HG03439 (cell line): ENCODE results near the gene GABBR2.

Experiments used
- ATAC-seq: cut with Tn5 transposase; IDR thresholded peaks from one replicate; pipeline ENCODE4 v1.9.1; 2021; ENCODE audit warnings: mild to moderate bottlenecking, moderate library complexity; ENCODE audit not compliant: unreplicated experiment

GABBR2 gene

DNA sequence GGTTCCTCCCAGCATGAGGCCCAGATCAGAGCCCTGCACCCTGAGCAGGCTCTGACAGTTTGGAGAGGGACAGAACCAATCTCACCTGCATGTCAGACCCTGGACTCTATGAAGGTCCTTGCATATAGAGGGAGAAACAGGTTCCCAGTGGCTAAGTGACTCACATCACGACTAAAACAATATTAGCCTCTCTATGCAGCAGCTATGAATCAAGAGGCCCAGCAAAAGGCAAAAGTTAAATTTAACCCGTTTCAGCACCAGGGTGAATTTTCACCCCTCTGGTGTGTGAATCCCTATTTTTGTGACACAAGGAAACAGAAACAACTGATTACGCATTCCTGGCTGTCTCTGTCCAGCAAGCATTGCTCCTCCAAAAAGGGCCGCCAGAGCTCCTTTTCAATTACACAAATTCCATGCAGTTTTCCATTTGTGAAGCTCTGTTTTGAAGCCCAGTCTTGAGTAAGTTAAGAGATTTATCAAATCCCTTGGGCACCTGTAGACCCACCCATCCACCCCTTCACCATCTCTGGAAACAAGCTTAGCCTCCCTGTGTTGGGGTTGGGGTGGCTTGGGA, 136.6 kb downstream of the GABBR2 start:
- no peak for ATAC-seq

DNA sequence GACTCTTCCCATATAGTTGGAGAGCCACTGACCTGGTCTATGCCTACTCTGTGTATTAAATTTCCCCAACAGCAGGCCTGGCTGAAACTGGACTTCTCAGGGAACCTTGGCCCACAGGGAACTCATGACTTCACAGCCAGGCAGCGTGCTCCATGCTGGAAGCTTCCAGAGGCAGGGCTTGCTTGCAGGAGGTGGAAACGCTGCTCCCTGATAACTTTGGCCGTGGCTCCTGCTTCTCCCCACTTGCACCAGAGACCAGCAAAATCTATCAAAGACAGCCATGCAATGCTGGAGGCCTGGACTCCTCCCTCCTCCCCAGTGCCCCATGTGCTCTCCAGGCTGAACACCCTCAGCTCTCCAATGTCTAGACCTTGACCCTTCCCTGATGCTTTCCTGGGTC, 137.1 kb downstream of the GABBR2 start:
- no peak for ATAC-seq

DNA sequence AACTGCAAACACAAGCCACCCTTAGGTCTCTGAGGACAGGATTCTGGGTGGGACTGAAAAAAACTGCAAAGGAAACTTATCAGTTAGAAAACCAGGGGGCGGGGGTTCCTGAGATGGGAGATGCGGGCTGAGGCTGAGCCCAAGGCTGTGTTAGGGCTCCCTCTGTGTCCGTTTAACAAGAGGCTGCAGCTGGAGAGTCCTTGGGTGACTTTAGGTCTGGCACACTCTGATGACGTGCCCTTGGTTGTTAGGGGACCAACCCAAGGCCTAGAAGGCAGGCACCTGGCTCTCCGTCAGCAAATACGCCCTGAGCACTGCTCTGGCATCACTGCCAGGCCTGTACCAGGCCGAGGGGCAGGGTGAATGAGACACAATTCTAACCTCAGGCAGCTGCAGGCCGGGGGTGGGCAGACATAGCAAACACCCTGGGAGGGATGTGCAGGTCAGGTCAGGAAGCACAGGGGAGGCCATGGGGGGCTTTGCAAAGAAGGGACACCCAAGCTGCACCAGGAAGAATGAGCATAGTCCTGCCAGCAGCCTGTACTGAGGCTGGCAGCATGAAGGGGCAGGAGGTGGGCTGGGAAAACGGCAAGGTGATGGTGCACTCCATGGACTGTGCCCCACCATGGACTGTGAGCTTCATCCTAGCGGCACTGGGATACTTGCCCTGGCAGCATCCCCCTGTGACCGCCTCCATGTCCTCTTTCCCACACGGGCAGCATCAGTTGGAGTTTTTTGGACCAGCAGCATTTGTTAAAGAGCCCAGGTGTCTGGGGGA, 137.9 kb downstream of the GABBR2 start:
- ATAC-seq = no peak

DNA sequence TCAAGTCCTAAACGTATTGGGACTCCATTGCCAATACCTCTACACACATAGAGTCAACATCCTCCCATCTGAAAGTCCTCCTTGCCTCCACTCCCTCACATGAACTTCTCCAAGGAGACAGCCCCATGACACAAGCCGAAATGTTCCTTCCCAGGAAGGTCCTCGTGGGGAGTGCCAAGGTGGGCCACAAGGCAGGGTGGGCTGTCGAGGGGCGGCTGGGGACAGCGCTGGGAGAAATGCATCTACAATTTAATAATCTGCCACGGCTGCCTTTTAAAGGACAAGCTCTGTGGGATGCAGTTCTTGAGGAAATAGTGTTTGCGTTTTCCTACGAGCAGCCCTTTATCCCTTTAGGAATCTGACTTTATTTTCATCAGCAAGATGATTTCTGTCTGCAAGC, 138.7 kb downstream of the GABBR2 start:
- ATAC-seq = no peak

DNA sequence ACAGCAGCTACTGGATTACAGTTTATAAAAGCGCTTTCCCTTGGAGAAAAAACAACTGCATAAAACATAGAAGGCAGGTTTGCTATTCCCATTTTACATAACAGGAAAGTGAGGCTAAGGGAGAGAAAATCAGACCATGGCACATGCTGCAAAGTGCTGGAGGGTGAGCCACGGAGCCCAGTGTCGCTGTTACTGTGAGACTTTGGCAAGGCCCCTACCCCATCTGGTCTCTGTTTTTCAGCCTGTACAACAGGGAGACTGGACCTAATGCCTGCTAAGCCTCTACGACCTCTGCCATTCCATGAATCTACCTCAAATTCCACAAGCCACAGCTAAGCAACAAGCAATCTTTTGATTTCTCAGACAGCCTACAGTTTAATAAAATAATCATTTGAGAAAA, 139.2 kb downstream of the GABBR2 start:
- ATAC-seq = no peak

DNA sequence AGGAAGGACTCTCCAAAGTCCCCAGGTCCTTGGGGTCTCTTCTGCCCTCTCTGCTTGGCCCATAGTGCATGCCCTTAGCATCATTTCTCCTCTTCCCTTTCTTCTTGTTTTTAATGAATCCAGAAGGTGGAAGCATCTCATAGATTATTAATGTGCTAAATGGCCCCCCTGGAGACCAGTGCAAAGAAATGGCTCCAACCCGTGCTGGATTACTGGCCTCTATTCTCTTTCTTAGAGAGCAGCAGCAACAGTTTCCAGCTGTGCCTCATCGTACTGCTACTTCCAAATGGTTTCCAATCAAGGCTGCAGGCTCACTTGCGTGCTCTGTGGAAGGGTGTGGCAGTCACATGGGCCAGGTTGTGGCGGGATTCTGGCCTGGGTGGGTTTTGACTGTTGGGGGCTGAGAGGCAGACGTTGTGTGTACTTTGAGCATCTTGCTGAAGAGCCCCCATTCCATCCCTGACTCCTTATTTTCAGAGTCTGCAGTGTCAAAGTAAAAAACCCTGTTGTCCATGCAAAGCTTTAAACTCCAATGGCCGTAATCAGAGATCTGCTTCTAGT, 139.7 kb downstream of the GABBR2 start:
- no peak for ATAC-seq

DNA sequence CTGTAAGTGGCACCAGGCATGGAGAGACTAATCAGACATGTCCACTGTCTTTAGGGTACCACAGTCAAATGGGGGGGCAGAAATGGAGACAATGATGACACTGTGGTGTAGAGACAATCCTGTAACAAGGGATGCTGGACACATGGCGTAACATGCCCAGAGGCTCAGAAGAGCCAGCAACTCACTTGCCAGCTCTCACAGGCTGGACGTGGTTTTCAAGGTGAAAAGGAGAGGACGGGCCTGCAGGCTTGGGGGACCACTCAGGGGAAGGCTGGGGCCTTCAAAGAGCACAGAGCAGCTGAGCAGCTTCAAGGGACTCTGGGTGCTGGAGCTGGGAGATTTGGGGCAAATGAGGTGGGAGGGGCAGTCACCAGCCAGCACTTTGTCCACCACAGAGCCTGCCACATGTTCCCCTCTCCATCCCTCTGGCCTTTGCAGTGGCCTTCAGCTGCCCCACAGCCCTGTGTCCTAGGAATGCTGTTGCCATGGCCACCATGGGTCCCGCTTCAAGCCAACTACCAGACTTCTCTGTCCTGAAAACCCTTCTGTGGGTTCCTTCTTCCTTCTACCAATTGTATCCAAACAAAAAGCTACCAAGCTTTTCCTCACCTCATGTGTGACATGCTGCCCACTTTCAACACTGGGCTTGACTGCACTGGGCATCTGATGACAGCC, 140.4 kb downstream of the GABBR2 start:
- ATAC-seq = no peak

DNA sequence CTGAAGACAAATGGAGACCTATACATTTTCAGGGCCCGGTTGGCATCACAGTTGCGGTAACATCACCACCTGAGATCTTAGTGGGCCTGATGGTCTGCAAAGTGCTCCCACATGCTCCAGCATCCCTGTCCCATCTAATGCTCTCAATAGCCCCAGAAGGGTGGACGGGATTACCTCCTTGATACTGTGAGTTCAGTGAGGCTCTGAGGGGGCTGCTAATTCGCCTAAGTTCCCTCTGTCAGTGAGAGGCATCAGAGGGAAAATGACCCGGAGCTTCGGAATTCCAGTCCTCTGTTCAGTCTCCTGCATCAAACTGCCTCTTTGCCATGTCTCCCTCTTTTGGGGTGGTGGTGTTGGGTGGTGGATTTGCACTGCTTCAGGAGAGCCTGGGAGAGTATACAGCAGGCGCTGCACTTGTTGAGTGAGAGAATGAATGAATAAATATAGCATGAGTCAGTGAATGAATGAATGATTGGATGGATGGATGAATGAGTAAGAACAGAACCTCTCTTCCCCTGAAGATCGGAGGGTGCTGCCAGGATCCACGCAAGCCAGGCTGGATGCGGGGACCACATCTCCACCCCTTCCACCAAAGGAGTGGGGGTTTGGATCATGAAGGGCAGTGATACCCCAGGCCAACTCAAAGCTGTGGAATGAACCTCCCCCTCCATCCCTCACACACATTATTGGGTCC, 141.0 kb downstream of the GABBR2 start:
- no peak for ATAC-seq

DNA sequence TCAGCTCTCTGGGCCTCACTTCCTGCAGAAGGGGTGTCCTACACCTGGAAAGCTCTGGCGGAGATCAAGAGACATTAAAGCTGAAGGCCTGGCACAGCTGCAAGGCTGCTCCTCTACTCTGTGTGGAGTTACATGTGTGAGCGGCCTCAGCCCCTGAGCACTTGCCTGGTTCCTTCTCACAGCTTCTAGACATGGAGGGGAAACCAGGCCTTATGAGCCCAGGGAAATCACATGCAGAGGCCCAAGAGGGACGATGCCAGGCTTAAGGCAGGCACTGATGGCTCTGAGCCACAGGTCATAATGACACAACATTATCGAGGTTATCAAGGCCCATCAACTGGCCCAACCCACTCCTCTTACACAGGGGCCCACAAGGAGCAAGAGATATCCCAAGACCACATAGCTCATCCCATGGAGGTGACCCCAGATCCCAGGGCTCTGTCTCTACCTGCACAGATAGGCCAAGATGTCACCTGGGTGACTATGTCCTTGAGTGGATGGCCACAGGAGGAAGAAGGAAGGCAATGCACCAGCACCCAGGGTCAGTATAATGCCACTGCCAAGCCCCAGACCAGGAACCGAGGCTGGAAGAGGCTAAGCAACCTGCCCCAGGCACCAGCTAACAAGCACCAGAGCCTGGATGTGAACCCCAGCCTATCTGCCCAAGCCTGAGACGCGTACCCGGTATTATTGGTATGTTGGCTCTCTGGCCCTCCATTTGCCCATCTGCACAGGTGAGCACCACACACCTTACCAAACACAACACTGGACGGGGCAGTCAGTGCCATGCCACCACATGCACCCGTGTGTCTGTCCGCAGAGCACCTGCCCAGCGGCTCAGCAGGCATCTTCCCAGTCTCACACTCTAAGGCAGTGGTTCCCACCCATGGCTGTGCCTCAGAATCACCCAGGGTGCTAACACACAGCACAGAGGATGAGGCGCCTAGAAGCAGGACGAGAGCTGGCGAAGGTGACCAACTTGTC, 143.3 kb downstream of the GABBR2 start:
- ATAC-seq = no peak

DNA sequence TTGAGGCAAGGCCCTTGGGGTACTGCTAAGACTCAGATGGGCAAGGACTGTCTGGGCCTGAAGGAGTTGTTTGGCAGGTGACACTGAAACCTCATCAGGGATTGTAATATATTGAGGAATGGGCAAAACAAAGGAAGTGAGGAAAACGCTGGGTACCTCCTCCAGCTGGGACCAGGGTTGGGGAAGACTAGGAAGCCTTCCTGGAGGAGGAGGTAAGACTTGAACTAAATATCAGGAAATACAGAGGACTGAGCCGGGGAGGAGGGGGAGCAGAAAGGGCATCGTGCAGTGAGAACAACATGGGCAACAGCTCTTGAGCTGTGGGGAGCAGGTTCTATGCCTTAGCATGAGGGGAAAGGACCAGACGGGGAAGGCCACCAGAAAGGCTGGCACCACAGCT, 144.0 kb downstream of the GABBR2 start:
- ATAC-seq = no peak

DNA sequence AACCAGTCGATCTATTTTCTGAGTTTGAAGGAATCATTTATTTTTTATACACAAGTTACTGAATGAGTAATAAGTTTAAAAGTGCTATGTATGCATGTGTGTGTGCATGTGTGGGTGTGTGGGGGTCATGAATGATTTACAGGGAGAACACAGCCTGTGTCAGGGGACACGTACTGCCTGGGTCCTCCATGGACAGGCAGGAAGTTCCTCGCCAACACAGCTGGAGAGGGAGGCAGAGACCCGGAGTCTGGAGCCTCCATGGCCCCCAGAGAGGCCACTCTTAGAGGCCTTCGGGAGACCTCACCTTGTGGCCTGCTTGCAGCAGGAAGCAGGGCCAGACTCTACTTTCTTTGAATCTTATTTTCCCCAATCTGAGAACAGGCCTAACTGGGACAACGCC, 144.7 kb downstream of the GABBR2 start:
- ATAC-seq = no peak

DNA sequence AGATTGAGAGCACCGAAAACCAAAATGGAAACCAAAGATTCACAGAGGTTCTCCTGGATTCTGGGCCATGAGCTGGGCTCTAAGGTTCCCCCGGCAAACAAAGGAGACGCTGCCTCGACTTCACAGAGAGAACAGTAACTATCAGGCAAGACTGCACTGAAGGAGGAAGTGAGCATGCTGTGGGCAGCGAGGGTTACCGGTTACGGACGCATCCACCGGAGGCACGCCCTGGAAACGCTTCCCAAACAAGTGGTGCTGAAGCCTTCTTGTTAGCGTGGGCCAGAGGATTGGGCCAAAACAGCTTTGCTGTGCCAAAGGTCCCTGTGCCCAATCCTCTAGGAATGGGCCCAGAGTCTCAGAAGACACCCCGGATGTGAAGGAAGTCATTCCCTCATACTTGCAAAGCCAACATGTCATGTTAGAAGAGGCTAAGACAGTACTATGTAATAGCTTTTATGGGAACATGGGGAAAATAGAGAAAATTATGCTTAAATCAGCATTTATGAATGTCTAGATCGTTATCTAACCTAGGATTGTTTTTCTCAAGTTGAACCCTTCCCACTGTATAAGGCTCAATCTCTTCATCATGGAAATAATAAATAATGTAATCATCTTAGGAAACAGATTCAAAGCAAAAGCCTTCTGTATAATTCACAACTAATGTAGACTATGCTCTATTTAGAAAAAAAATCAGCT, 145.4 kb downstream of the GABBR2 start:
- no peak for ATAC-seq

DNA sequence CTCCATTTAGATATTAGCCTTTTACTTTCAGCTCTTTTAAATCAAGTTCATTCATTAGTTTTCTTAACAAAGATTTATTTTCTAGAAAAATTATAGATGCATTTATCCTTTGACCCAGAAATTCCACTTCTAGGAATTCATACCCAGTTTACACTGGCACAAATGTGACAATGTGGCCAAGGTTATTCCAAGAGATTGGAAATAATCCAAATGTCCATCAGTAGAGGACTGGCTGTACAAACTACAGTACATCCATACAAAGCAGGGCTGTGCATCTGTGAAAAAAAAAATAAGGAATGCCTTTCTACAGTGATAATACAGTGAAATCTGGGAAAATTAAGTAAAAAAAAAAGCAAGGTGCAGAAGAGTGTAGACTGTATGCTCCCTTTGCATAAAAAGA, 149.2 kb downstream of the GABBR2 start:
- ATAC-seq = no peak

DNA sequence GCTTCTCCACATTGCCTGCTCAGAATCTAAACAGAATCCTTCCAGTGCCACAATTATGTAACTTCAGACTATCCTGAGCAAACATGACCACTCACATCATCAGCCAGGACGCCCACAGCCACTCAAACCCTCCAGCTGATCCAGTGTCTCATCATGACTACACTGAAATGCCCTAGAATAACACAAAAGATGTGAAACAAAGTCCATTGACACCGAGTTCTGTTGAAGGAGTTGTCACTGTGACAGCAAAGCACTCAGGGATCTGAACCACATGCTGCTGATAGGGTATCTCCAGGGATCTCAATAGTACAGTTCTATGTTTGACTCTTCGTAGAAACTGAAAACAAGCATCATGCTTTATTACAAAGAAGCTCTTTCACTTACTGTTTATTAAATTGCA, 150.2 kb downstream of the GABBR2 start:
- no peak for ATAC-seq

DNA sequence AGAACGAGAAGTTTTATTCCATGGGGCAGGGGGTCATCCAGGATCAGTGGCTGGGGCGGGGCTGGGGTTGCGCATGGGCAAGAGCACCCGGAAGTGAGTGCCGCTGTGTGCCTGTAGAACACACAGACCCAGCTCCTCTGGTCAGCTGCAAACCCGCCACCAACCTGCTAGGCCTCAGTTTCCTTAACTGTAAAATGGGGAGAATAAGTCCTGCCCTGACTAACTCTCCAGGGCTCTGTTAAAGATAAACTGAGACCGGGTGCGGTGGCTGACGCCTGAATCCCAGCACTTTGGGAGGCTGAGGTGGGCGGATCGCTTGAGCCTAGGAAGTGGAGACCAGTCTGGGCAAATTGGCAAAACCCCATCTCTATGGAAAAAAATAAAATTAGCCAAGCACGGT, 152.2 kb downstream of the GABBR2 start:
- no peak for ATAC-seq

DNA sequence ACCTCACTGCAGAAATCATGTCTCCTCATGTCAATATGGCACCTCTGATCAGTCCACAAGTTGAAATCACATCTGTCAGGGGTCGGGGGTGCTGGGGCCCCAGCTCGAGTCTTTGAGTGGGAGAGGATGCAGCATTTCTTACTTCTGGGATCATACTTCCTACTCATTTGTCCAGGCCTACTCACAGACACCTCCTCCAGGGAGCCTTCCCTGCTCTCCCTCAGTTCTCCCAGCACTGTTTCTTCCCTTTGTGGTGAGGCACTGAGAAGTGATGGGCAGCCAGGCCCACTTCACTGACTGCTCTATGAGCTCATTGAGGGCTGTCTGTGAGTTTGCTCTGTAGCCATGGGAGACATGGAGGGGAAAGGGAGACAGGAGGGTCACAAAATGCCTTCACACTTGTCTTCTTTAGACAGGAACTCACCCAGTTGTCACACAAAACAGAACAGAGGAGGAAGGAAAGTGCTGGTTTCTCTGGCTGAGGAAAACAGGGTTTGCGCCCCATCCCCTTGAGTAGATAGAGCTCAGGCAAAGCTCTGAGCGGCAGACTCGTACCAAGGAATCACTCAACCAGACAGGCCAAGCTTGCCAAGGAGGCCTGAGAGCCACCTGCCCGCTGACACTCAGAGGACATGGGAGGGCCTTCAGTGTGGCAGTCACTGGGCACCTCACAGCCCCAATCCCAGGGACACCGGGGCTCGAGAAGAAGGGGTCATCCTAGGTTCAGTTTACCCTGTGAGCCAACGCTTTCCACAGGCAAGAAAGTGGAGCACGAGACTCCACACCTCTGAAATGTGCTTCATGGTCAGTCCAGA, 152.9 kb downstream of the GABBR2 start:
- no peak for ATAC-seq

DNA sequence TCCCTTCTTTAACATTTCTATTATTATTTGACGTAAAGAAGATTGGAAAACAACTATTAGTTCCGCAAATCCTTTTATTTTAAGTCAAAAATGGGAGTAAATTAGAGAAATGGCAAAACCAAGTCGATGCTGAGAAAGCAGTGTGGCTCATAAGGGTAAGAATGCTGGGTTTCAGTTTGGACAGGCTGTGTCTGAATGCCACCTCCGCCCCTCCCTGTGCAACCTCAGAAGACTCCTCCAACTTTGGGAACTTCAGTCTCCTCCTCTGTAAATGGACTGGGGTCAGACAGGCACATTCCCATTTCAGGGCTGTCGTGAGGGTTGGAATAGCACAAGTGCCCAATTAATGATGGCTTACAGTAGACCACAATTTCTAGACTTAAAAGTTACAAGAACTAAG, 154.0 kb downstream of the GABBR2 start:
- ATAC-seq = no peak

DNA sequence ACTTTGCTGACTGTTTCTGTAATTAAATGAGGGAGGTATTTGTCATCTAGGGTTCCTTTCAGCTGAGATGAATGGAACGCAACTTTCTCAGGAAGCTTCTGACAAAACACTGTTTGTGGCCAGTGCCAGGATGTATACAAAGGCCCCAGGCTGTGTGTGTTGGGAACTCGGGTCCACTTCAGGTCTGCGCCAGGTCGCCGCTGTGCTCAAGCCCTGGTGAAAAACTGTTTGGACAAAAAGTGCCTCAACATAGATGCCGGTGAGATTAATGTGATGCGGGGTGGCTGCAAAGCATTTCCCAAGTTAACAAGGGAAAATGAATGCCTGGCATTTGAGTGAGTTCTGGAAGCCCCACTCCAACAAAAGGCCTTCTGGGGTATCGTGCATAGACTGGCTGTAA, 156.4 kb downstream of the GABBR2 start:
- no peak for ATAC-seq
